Gastroesophageal sphincter (tissue), 4 donors: Measurements from ENCODE around the gene OR2C3. TPM values are rescaled to one million over a fixed set of nuclear protein-coding genes. Genes with fewer than 3 reads are reported as not detected.

ENCODE experiments used
- ATAC-seq: fragments of 150-250 bp; one replicate; pipeline ENCODE4 v1.9.1; 2016; ENCODE audit warnings: mild to moderate bottlenecking, moderate library complexity
- H3K27ac ChIP-seq, 4 donors: fragments of 200-600 bp; sonication (generic) in 3 of 4; 1 replicate in 3 of 4; 2 replicates in 1 of 4; pipeline ENCODE4 v1.5.1; 2016 to 2019
- H3K27me3 ChIP-seq: fragments of 200-600 bp; sonication (generic); one replicate; pipeline ENCODE4 v1.5.1; 2019
- H3K36me3 ChIP-seq, 2 donors: fragments of 200-600 bp; sonication (generic); one replicate each; pipeline ENCODE4 v1.5.1; 2019; ENCODE audit warnings: control low read depth in 1 of 2
- H3K4me1 ChIP-seq, 3 donors: fragments of 200-600 bp; sonication (generic); 1 replicate in 2 of 3; 2 replicates in 1 of 3; pipeline ENCODE4 v1.5.1; 2016 to 2019; ENCODE audit warnings: control low read depth in 2 of 3
- H3K4me3 ChIP-seq, 2 donors: fragments of 200-600 bp; sonication (generic); one replicate each; pipeline ENCODE4 v1.5.1; 2019; ENCODE audit warnings: mild to moderate bottlenecking in 1 of 2, moderate library complexity in 1 of 2
- H3K9me3 ChIP-seq, 3 donors: fragments of 200-600 bp; sonication (generic); one replicate each; pipeline ENCODE4 v1.5.1; 2017 to 2019; ENCODE audit warnings: control low read depth in 2 of 3
- EP300 ChIP-seq: sonication (generic); formaldehyde crosslinking; IDR thresholded peaks from one replicate; pipeline ENCODE4 v1.6.1; 2017; ENCODE audit warnings: antibody characterized with exemption, mild to moderate bottlenecking
- POLR2A ChIP-seq, 2 donors: fragments of 450-650 bp; IDR thresholded peaks; one replicate each; pipeline ENCODE4 v1.6.1; 2017; ENCODE audit warnings: antibody characterized with exemption in 2 of 2, mild to moderate bottlenecking in 2 of 2, moderate library complexity in 1 of 2
- POLR2AphosphoS5 ChIP-seq: sonication (generic); formaldehyde crosslinking; IDR thresholded peaks from one replicate; pipeline ENCODE4 v1.6.1; 2017; ENCODE audit warnings: antibody characterized with exemption
- WGBS, 2 donors: methylation state at CpG; one replicate each; pipeline ENCODE4 v1.1.5; 2018; ENCODE audit warnings: low coverage in 1 of 2; 5-methylcytosine and 5-hydroxymethylcytosine counted together
- total RNA-seq, 4 donors: library from RNA; depleted of rRNA; stranded (reverse); fragments of >200 nt; gene quantifications; one replicate each; pipeline ENCODE4 v1.1.0, GENCODE V29; 2016
- TF ChIP-seq, protein P1 (sequence below), 4 experiments: fragments of 200-600 bp in 2 of 4; fragments of 450-650 bp in 2 of 4; sonication (generic) in 1 of 4; IDR thresholded peaks; one replicate each; pipeline ENCODE4 v1.5.1; 2017 to 2019; ENCODE audit warnings: antibody characterized with exemption in 4 of 4, mild to moderate bottlenecking in 2 of 4, moderate library complexity in 2 of 4

Gene OR2C3
- total RNA-seq, 4 donors from 2014 or later, result 0.08 TPM; not detected in 3

DNA sequence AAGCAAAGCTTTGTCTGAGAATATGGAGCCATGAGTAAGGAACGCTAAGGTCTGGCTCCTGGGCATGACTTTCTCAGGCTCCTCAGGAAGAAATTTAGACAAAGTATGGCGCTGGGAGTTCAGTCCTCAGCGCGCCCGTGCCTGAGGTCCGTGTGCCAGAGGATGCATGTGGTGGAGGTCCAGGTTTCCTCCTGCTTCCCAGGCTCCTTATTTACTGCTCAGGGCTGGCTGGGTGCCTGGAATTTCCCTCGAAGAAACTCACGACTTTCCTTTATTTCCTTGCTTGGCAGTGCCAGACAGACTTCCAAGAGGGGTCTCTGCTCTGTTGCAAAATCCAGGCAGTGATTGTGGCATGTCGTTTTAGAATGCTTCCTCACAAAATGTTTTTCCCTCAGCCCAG is 26.0 kb upstream of the OR2C3 start:
- no peak for ATAC-seq
- no peak overlapping the region for H3K27ac ChIP-seq
- no peaks in the 10 kb centered on the region for H3K36me3 ChIP-seq
- H3K9me3 ChIP-seq, result no peaks in the 10 kb centered on the region
- no peaks in the 10 kb centered on the region for H3K27me3 ChIP-seq
- 55 to 80% methylated on average over 1 to 9 of the region's 9 CpGs for WGBS, 2 donors
- no peak overlapping the region for H3K4me3 ChIP-seq
- TF ChIP-seq, protein P1, sequence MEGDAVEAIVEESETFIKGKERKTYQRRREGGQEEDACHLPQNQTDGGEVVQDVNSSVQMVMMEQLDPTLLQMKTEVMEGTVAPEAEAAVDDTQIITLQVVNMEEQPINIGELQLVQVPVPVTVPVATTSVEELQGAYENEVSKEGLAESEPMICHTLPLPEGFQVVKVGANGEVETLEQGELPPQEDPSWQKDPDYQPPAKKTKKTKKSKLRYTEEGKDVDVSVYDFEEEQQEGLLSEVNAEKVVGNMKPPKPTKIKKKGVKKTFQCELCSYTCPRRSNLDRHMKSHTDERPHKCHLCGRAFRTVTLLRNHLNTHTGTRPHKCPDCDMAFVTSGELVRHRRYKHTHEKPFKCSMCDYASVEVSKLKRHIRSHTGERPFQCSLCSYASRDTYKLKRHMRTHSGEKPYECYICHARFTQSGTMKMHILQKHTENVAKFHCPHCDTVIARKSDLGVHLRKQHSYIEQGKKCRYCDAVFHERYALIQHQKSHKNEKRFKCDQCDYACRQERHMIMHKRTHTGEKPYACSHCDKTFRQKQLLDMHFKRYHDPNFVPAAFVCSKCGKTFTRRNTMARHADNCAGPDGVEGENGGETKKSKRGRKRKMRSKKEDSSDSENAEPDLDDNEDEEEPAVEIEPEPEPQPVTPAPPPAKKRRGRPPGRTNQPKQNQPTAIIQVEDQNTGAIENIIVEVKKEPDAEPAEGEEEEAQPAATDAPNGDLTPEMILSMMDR (IDR thresholded peaks at IDR 0.05), result no peak
- no peaks in the 10 kb centered on the region for H3K4me1 ChIP-seq

DNA sequence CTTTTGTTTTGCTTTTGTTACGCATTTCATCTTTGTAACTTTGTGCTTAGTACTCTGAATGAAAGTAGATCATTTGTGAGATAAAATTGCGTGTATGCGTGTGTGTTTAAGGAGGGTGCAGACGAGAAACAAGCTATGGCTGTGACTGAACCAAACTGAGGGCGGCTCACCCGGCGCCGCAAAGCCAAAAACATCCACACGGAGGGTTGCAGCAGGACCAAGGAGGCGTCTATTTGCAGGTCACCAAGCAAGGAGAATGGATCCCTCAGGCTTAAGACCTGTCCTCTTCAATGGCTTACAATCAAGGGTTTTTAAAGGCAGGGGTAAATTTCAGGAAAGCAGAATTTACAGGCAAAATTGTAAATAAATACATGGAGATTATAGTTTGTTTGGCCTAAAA is 25.5 kb upstream of the OR2C3 start:
- TF ChIP-seq POLR2A (IDR thresholded peaks at IDR 0.05), result no peak
- TF ChIP-seq POLR2AphosphoS5, result no peak
- no peak for TF ChIP-seq EP300
- TF ChIP-seq, protein P1 (IDR thresholded peaks at IDR 0.05), result no peak
- WGBS, 2 donors, result 71 to 74% methylated on average over 3 to 9 of the region's 10 CpGs
- ATAC-seq, result no peak

DNA sequence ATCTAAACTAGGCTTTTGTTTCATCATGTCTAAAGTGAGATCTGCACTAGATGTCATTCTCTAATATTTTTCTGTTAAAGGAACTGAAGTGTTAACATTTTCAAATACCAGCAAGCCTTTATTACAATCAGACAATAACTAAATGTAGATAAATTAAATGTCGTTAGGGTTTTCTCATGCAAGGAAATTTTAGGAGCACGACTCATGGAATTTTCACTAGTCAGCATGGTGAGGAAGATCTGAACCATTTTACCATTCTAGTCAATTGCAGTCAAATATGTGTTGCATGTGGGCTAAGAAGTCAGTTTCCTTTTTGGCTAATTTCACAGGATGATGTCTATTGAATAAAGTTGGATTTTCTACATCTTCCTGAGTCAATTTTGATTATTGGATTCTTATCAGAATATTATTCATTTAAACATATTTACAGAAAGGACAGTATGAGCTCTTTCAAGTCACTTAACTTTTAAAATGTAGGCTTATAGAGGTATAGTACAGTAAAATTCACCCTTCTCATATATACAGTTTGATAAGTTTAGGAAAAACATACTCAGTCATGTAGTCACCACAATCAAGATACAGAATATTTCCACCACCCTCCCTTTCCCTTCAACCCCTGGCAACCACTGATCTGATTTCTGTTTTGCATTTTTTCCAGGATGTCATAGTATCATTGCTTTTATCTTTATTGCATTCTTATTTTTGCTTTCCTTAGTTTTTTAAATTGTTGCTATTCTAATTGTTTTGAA is 21.9 kb upstream of the OR2C3 start:
- H3K9me3 ChIP-seq, result no peaks in the 10 kb centered on the region
- ATAC-seq, result no peak
- no peak overlapping the region for H3K27ac ChIP-seq
- H3K36me3 ChIP-seq, result no peaks in the 10 kb centered on the region
- no peaks in the 10 kb centered on the region for H3K4me1 ChIP-seq
- TF ChIP-seq POLR2AphosphoS5, result no peak
- TF ChIP-seq POLR2A (IDR thresholded peaks at IDR 0.05), result no peak
- TF ChIP-seq, protein P1 (IDR thresholded peaks at IDR 0.05), result no peak
- no peak for TF ChIP-seq EP300
- 64 to 76% methylated on average over 2 of the region's 2 CpGs for WGBS, 2 donors
- H3K27me3 ChIP-seq, result no peaks in the 10 kb centered on the region
- H3K4me3 ChIP-seq, result no peak overlapping the region

More for the DNA sequence above, 25.5 kb upstream of the OR2C3 start:
- Histone ChIP-seq H3K4me1 (no peaks in the 10 kb centered on the region), H3K27ac (no peak overlapping the region), H3K4me3 (no peak overlapping the region), H3K36me3 (no peaks in the 10 kb centered on the region), H3K9me3 (no peaks in the 10 kb centered on the region), H3K27me3 (no peaks in the 10 kb centered on the region)

DNA sequence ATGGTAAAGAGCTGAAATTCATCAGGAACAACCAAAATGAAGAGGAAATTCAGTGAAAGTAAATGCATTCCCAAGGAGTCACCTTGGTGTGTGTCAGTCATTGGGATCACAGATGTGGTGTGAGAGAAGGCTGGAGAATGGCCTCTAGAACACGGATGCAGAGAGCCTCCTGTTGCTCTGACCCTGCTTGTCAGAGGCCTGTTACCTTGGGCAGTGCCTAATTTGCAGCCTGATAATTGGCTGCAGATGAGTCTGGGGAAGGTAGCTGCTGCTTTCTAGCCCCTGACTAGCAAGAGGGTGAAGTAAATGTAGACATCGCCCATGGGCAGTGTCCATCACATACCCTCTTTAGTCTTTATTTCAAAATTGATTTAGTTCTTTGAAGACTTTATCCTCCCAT is 16.0 kb upstream of the OR2C3 start:
- no peaks in the 10 kb centered on the region for H3K4me1 ChIP-seq
- no peak overlapping the region for H3K4me3 ChIP-seq
- H3K27ac ChIP-seq, result no peak overlapping the region
- no peaks in the 10 kb centered on the region for H3K9me3 ChIP-seq
- no peak for ATAC-seq
- 68 to 100% methylated on average over 1 to 2 of the region's 2 CpGs for WGBS, 2 donors
- no peaks in the 10 kb centered on the region for H3K36me3 ChIP-seq
- H3K27me3 ChIP-seq, result no peaks in the 10 kb centered on the region
- TF ChIP-seq EP300 (no peak), POLR2AphosphoS5 (no peak), POLR2A (IDR thresholded peaks at IDR 0.05) (no peak)
- TF ChIP-seq, protein P1 (IDR thresholded peaks at IDR 0.05), result no peak

DNA sequence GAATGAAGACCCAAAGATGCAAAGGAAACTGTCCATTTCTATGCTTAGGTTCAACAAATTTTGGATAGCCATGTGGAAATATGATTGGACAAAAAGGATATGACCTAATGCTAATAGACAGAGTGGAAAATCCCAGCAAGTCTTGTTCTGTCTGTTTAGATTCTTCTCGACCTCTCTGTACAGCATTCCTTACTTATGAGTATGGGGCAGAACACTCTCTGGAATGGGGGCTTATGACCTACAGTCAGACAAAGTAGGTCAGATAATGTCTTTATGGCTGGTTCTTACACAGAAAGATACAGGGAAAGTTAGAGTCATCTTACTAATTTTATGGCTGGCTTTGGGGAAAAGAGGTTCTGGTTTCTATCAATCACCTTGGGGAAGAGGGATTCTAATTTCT is 15.5 kb upstream of the OR2C3 start:
- H3K36me3 ChIP-seq, result no peaks in the 10 kb centered on the region
- no peak overlapping the region for H3K4me3 ChIP-seq
- H3K4me1 ChIP-seq, result no peaks in the 10 kb centered on the region
- H3K27me3 ChIP-seq, result no peaks in the 10 kb centered on the region
- H3K9me3 ChIP-seq, result no peaks in the 10 kb centered on the region
- ATAC-seq, result no peak
- no peak for TF ChIP-seq POLR2AphosphoS5
- H3K27ac ChIP-seq, result no peak overlapping the region
- 13 to 30% methylated on average over 1 of the region's 1 CpG for WGBS, 2 donors
